HCT116 (cell line): ENCODE results near the gene LYL1. TPM values are rescaled to one million over a fixed set of nuclear protein-coding genes. Genes with fewer than 3 reads are reported as not detected.

Experiments
- ATAC-seq: fragments of 200-7000 bp; cut with Tn5 transposase; 2 replicates; pipeline ENCODE4 v1.9.1; 2020; ENCODE audit warnings: mild to moderate bottlenecking, moderate library complexity
- BruUV-seq: library from RNA; stranded (reverse); fragments of 400-500 nt; replicated peaks from 2 replicates; lab custom pipeline; 2021; lab: Mats Ljungman, UMichigan
- CTCF ChIA-PET: fragments of 300-600 bp; sonication (Branson Sonifier 250); formaldehyde crosslinking; loops from one replicate; lab custom pipeline; 2021; ENCODE audit warnings: antibody characterized with exemption; lab: Charles Lee
- POLR2A ChIA-PET: fragments of 300-600, 350-600 bp; sonication (Branson Sonifier 250); formaldehyde crosslinking; loops from one replicate; lab custom pipeline; 2021; ENCODE audit warnings: antibody characterized with exemption; lab: Charles Lee
- RAD21 ChIA-PET, 2 experiments: fragments of 300-600 bp; sonication (Branson Sonifier 250); formaldehyde crosslinking; loops; one replicate each; lab custom pipeline; 2023; ENCODE audit warnings: low total read pairs in 2 of 2; ENCODE audit not compliant: uncharacterized antibody in 2 of 2, unreplicated experiment in 2 of 2, low non-redundant PET in 1 of 2; lab: Charles Lee
- DNase-seq: peaks from one replicate; pipeline ENCODE4 v3.0.0-alpha.2; 2010; ENCODE audit warnings: low read depth, low spot score
- H2AFZ ChIP-seq: fragments of 200-600 bp; shearing (Covaris generic), sonication (generic); 2 replicates; pipeline ENCODE4 v1.6.1; 2017; ENCODE audit warnings: low read depth, mixed run types, mixed read lengths, antibody characterized with exemption, low read length; ENCODE audit not compliant: poor library complexity, severe bottlenecking
- H3K27ac ChIP-seq: 2 replicates; pipeline ENCODE4 v1.5.1; 2012; ENCODE audit warnings: low read depth, low read length
- H3K27me3 ChIP-seq: fragments of 200-600 bp; sonication (generic); 2 replicates; pipeline ENCODE4 v1.6.1; 2016; ENCODE audit warnings: mixed run types, low read length, mixed read lengths; ENCODE audit not compliant: insufficient read depth
- H3K36me3 ChIP-seq, 2 experiments: fragments of 200-500 bp in 1 of 2; fragments of 200-600 bp in 1 of 2; sonication (Bioruptor generic) in 1 of 2; sonication (generic) in 1 of 2; 2 replicates each; pipeline versions ENCODE4 v1.5.1 to v1.6.1; 2014 to 2016; ENCODE audit warnings: low read length in 2 of 2, inconsistent platforms in 1 of 2, mixed read lengths in 1 of 2, mixed run types in 1 of 2; ENCODE audit not compliant: insufficient read depth in 2 of 2, control insufficient read depth in 1 of 2
- H3K4me1 ChIP-seq, 2 experiments: fragments of 200-600 bp in 1 of 2; sonication (generic) in 1 of 2; 2 replicates each; pipeline versions ENCODE4 v1.5.1 to v1.6.1; 2012 to 2017; ENCODE audit warnings: low read length in 2 of 2, inconsistent platforms in 1 of 2, mild to moderate bottlenecking in 1 of 2, mixed read lengths in 1 of 2, mixed run types in 1 of 2, moderate library complexity in 1 of 2; ENCODE audit not compliant: insufficient read depth in 2 of 2, control insufficient read depth in 1 of 2
- H3K4me2 ChIP-seq: fragments of 200-600 bp; sonication (generic); 2 replicates; pipeline ENCODE4 v1.6.1; 2017; ENCODE audit warnings: mixed run types, low read length, mixed read lengths
- H3K4me3 ChIP-seq, 2 experiments: fragments of 200-600 bp in 1 of 2; sonication (generic) in 1 of 2; replicated peaks in 1 of 2; 2 replicates each; pipeline ENCODE4 v1.5.1; 2011 to 2016; ENCODE audit warnings: low read length in 2 of 2, control low read depth in 1 of 2, low read depth in 1 of 2, mild to moderate bottlenecking in 1 of 2, mixed read lengths in 1 of 2, mixed run types in 1 of 2
- H3K79me2 ChIP-seq: fragments of 200-600 bp; sonication (generic); 2 replicates; pipeline ENCODE4 v1.6.1; 2017; ENCODE audit warnings: mild to moderate bottlenecking, mixed run types, low read length, moderate library complexity, mixed read lengths; ENCODE audit not compliant: insufficient read depth
- H3K9ac ChIP-seq: fragments of 200-600 bp; sonication (generic); 2 replicates; pipeline ENCODE4 v1.6.1; 2016; ENCODE audit warnings: low read length, mixed read lengths
- H3K9me2 ChIP-seq: fragments of 200-600 bp; sonication (generic), shearing (Covaris generic); 2 replicates; pipeline ENCODE4 v1.6.1; 2017; ENCODE audit warnings: mixed run types, mild to moderate bottlenecking, moderate library complexity; ENCODE audit not compliant: insufficient read depth
- H3K9me3 ChIP-seq, 2 experiments: fragments of 200-500 bp in 1 of 2; fragments of 200-600 bp in 1 of 2; sonication (Bioruptor generic) in 1 of 2; sonication (generic) in 1 of 2; 2 replicates each; pipeline ENCODE4 v1.6.1; 2014 to 2017; ENCODE audit warnings: low read length in 2 of 2, mixed read lengths in 2 of 2, inconsistent platforms in 1 of 2, low read depth in 1 of 2, mild to moderate bottlenecking in 1 of 2, mixed run types in 1 of 2, moderate library complexity in 1 of 2; ENCODE audit not compliant: control insufficient read depth in 1 of 2, insufficient read depth in 1 of 2
- H4K20me1 ChIP-seq: fragments of 200-600 bp; sonication (generic), shearing (Covaris generic); 2 replicates; pipeline ENCODE4 v1.6.1; 2017; ENCODE audit warnings: mixed run types, mild to moderate bottlenecking, moderate library complexity; ENCODE audit not compliant: insufficient read depth
- CBX3 ChIP-seq: IDR thresholded peaks from 2 replicates; pipeline ENCODE4 v1.6.1; 2012; ENCODE audit warnings: low read depth
- ELF1 ChIP-seq: IDR thresholded peaks from 2 replicates; pipeline ENCODE4 v1.6.1; 2012; ENCODE audit warnings: low read depth, borderline replicate concordance
- POLR2AphosphoS5 ChIP-seq: IDR thresholded peaks from 2 replicates; pipeline ENCODE4 v1.6.1; 2011; ENCODE audit warnings: mild to moderate bottlenecking, low read depth, low read length, moderate library complexity
- RAD21 ChIP-seq: IDR thresholded peaks from 2 replicates; pipeline ENCODE4 v1.6.1; 2012; ENCODE audit warnings: low read depth, mild to moderate bottlenecking
- SP1 ChIP-seq: IDR thresholded peaks from 2 replicates; pipeline ENCODE4 v1.6.1; 2012; ENCODE audit warnings: low read depth
- SRF ChIP-seq: IDR thresholded peaks from 2 replicates; pipeline ENCODE4 v1.6.1; 2012; ENCODE audit warnings: low read depth
- TCF7L2 ChIP-seq: IDR thresholded peaks from 2 replicates; pipeline ENCODE4 v1.7.0; 2011; ENCODE audit warnings: borderline replicate concordance, inconsistent platforms; ENCODE audit not compliant: insufficient read depth, insufficient read length; ENCODE audit errors: extremely low read depth
- YY1 ChIP-seq: IDR thresholded peaks from 2 replicates; pipeline ENCODE4 v1.6.1; 2011; ENCODE audit warnings: low read length, low read depth, moderate library complexity, mild to moderate bottlenecking; ENCODE audit not compliant: insufficient replicate concordance; ENCODE audit errors: extremely low read depth
- intact Hi-C: fragments of 100-400 bp; cut with micrococcal nuclease; formaldehyde crosslinking; loops from 2 replicates; pipeline ENCODE4 v1.10.0; 2022
- total RNA-seq: library from RNA; stranded (reverse); gene quantifications from one replicate; pipeline ENCODE4 v1.2.1, GENCODE V29; 2021; ENCODE audit not compliant: unreplicated experiment

LYL1 gene
- total RNA-seq, 1 experiment from 2014 or later: 2.6 TPM

DNA sequence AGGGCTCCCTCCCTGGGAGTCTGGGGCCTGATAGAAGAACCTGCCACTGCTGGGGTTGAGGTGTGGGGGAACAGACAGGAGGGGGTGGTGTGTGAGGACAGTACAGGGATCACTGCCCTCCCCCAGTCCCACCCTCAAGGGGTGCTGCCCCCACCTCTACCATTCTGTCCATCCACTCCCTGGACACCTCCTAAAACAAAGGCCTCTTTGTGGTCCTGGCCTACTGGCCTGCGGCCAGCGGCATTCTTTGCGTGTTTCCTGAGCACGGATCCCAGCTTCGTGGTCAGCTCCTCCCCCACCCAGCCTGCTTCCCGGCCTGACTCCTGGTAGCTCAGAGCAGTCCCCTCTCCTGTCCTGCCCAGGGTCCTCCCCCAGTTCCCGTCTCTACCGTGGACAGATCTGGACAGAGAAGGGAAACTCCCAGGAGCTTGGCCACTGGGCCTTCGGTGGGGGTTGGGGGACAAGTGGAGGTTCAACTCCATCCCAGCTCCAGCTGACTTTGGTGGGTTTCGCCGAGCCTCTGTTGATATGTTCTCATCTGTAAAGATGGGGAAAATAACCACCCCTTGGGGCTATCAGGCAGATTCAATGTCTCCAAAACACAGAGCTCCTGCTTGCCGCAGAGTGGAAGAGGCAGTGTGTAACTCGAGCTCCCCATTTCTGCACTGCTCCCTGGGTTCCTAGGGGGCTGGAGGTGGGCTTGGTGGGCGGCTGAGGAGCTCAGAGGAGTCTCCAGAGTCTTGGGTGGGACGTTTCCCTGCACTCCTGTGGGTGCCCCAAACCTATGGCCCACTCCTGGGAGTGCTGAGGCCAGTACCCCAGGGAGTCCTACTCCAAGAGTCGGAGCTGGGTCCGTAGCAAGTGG, 48.7 kb downstream of the LYL1 start:
- ChIA-PET POLR2A (interaction anchor here (0.6 to 4.1 kb wide), 10 partner anchors 10 to 211 kb away, joined by 3 to 16 read pairs (median 3); no protein-coding TSS in a partner anchor), CTCF (interaction anchor here (0.5 to 8.6 kb wide), 7 partner anchors 7 to 88 kb away, joined by 3 to 155 read pairs (median 7); no protein-coding TSS in a partner anchor), RAD21 (interaction anchor here (0.5 to 1.5 kb wide), 6 partner anchors 20 to 76 kb away, joined by 3 to 4 read pairs (median 4); no protein-coding TSS in a partner anchor)
- Histone ChIP-seq H3K36me3 (no peaks in the 10 kb centered on the region), H3K9me2 (no peaks in the 10 kb centered on the region), H3K4me3 (peak overlapping the region; percentile 21 to 53), H3K4me1 (peaks cover 79 to 85% of the 10 kb centered on the region in 2 experiments), H3K4me2 (peak overlapping the region; percentile 75), H3K27ac (peak overlapping the region; percentile 94), H3K27me3 (no peaks in the 10 kb centered on the region), H2AFZ (no peak overlapping the region), H3K9ac (peak overlapping the region; percentile 81), H3K79me2 (no peaks in the 10 kb centered on the region; the same call in 1 of the 2 replicates), H4K20me1 (no peaks in the 10 kb centered on the region), H3K9me3 (no peaks in the 10 kb centered on the region)
- DNase-seq (peak; percentile 80), ATAC-seq (peak; percentile 59)
- BruUV-seq: TSS peak; percentile 87
- intact Hi-C loops: no loop called here
- peak; percentile 66; the same call in 1 of the 2 replicates for TF ChIP-seq POLR2AphosphoS5
- TF ChIP-seq SP1: peak; percentile 66
- TF ChIP-seq SRF: no peak
- no peak for TF ChIP-seq ELF1
- no peak for TF ChIP-seq RAD21
- TF ChIP-seq TCF7L2: peak; percentile 87
- TF ChIP-seq YY1: peak; percentile 75
- TF ChIP-seq CBX3: no peak
